H1 (cell line): Measurements from ENCODE around the gene IRX4. TPM values are rescaled to one million over a fixed set of nuclear protein-coding genes. Genes with fewer than 3 reads are reported as not detected.

Experiments used
- CTCF ChIA-PET: fragments of 300-600 bp; sonication (Branson Sonifier 250); formaldehyde crosslinking; loops from one replicate; lab custom pipeline; 2021; ENCODE audit not compliant: partially characterized antibody; lab: Charles Lee
- POLR2A ChIA-PET: fragments of 300-600 bp; sonication (Branson Sonifier 250); formaldehyde crosslinking; loops from one replicate; lab custom pipeline; 2021; ENCODE audit warnings: inconsistent platforms; ENCODE audit not compliant: partially characterized antibody; lab: Charles Lee
- DNase-seq, 2 experiments: peaks; one replicate each; pipeline versions ENCODE4 v3.0.0 to v3.0.0-alpha.2; 2010 to 2022; ENCODE audit warnings: low spot score in 2 of 2, low read depth in 1 of 2, mixed read lengths in 1 of 2
- FAIRE-seq: peaks from 2 replicates; lab custom pipeline; 2011; peaks lifted over from hg19 to GRCh38; lab: Jason Lieb, UNC
- H2AFZ ChIP-seq: 2 replicates; pipeline ENCODE4 v1.8.1; 2012; ENCODE audit warnings: low read length, inconsistent platforms
- H2AK5ac ChIP-seq: 2 replicates; pipeline ENCODE4 v1.6.1; 2013; ENCODE audit warnings: low read depth, low read length
- H2BK120ac ChIP-seq: replicated peaks from 2 replicates; pipeline ENCODE3; 2013; ENCODE audit warnings: low read depth, low read length, inconsistent platforms
- H2BK12ac ChIP-seq: 2 replicates; pipeline ENCODE4 v1.6.1; 2013; ENCODE audit warnings: low read depth, low read length
- H2BK15ac ChIP-seq: 2 replicates; pipeline ENCODE4 v1.6.1; 2013; ENCODE audit warnings: low read length
- H2BK20ac ChIP-seq: 2 replicates; pipeline ENCODE4 v1.6.1; 2013; ENCODE audit warnings: low read length
- H2BK5ac ChIP-seq: 2 replicates; pipeline ENCODE4 v1.6.1; 2013; ENCODE audit warnings: low read depth, low read length
- H3K14ac ChIP-seq: 2 replicates; pipeline ENCODE4 v1.6.1; 2013; ENCODE audit warnings: inconsistent platforms; ENCODE audit not compliant: insufficient read length
- H3K18ac ChIP-seq: 2 replicates; pipeline ENCODE4 v1.6.1; 2013; ENCODE audit warnings: low read length; ENCODE audit errors: extremely low read depth
- H3K23ac ChIP-seq: 2 replicates; pipeline ENCODE4 v1.6.1; 2013; ENCODE audit warnings: inconsistent platforms; ENCODE audit not compliant: insufficient read length
- H3K23me2 ChIP-seq: 2 replicates; pipeline ENCODE4 v1.6.1; 2013; ENCODE audit warnings: low read depth, low read length
- H3K27ac ChIP-seq: 2 replicates; pipeline ENCODE4 v1.6.1; 2011; ENCODE audit warnings: low read depth, low read length, inconsistent platforms
- H3K27me3 ChIP-seq, 4 experiments: replicated peaks in 1 of 4; 1 replicate in 1 of 4; 2 replicates in 3 of 4; pipeline versions ENCODE4 v1.6.1 to v1.8.1; 2011 to 2013; ENCODE audit warnings: low read length in 3 of 4, mild to moderate bottlenecking in 3 of 4, inconsistent platforms in 2 of 4, mixed read lengths in 2 of 4, moderate library complexity in 1 of 4; ENCODE audit not compliant: control insufficient read depth in 3 of 4, insufficient read depth in 3 of 4; ENCODE audit errors: extremely low read depth in 1 of 4
- H3K36me3 ChIP-seq, 4 experiments: 2 replicates each; pipeline versions ENCODE4 v1.6.1 to v1.8.1; 2011 to 2013; ENCODE audit warnings: mild to moderate bottlenecking in 4 of 4, low read length in 3 of 4, moderate library complexity in 2 of 4, control low read depth in 1 of 4, inconsistent platforms in 1 of 4; ENCODE audit not compliant: insufficient read depth in 4 of 4, control insufficient read depth in 2 of 4
- H3K4ac ChIP-seq: replicated peaks from 2 replicates; pipeline ENCODE3; 2013; ENCODE audit warnings: low read length, low read depth, mixed read lengths, inconsistent platforms; ENCODE audit not compliant: insufficient read length
- H3K4me1 ChIP-seq, 4 experiments: replicated peaks in 1 of 4; 1 replicate in 1 of 4; 2 replicates in 3 of 4; pipeline versions ENCODE4 v1.6.1 to v1.8.1; 2011 to 2013; ENCODE audit warnings: low read length in 3 of 4, inconsistent platforms in 2 of 4, mixed read lengths in 1 of 4; ENCODE audit not compliant: insufficient read depth in 4 of 4, control insufficient read depth in 3 of 4
- H3K4me2 ChIP-seq, 2 experiments: 2 replicates each; pipeline versions ENCODE4 v1.6.1 to v1.8.1; 2011 to 2013; ENCODE audit warnings: low read depth in 2 of 2, low read length in 2 of 2, control low read depth in 1 of 2, inconsistent platforms in 1 of 2, mild to moderate bottlenecking in 1 of 2; ENCODE audit not compliant: insufficient read depth in 1 of 2
- H3K4me3 ChIP-seq, 4 experiments: fragments of 200-600, 300-600 bp in 1 of 4; sonication (generic), shearing (Covaris generic), sonication (Bioruptor Twin) in 1 of 4; 2 replicates each; pipeline versions ENCODE4 v1.5.1 to v1.8.1; 2011 to 2016; ENCODE audit warnings: low read length in 4 of 4, low read depth in 3 of 4, control low read depth in 2 of 4, inconsistent platforms in 2 of 4, mild to moderate bottlenecking in 2 of 4, mixed read lengths in 1 of 4, moderate library complexity in 1 of 4; ENCODE audit not compliant: insufficient read depth in 2 of 4; ENCODE audit errors: extremely low read depth in 1 of 4
- H3K56ac ChIP-seq: replicated peaks from 2 replicates; pipeline ENCODE3; 2013; ENCODE audit warnings: low read depth, mild to moderate bottlenecking, mixed read lengths, low read length, inconsistent platforms; ENCODE audit not compliant: insufficient read length
- H3K79me1 ChIP-seq: 2 replicates; pipeline ENCODE4 v1.6.1; 2013; ENCODE audit warnings: low read depth, low read length, control low read depth
- H3K79me2 ChIP-seq, 2 experiments: 2 replicates each; pipeline versions ENCODE4 v1.6.1 to v1.8.1; 2012 to 2013; ENCODE audit warnings: low read length in 2 of 2, mild to moderate bottlenecking in 2 of 2, inconsistent platforms in 1 of 2; ENCODE audit not compliant: insufficient read depth in 2 of 2, control insufficient read depth in 1 of 2
- H3K9ac ChIP-seq, 4 experiments: replicated peaks in 1 of 4; 1 replicate in 1 of 4; 2 replicates in 3 of 4; pipeline versions ENCODE4 v1.6.1 to v1.8.1; 2011 to 2013; ENCODE audit warnings: low read depth in 3 of 4, low read length in 3 of 4, control low read depth in 2 of 4, mild to moderate bottlenecking in 2 of 4, moderate library complexity in 2 of 4, inconsistent platforms in 1 of 4; ENCODE audit errors: extremely low read depth in 1 of 4
- H3K9me3 ChIP-seq, 2 experiments: 2 replicates each; pipeline versions ENCODE4 v1.6.1 to v1.8.1; 2012 to 2013; ENCODE audit warnings: mild to moderate bottlenecking in 2 of 2, moderate library complexity in 2 of 2, control low read depth in 1 of 2, inconsistent platforms in 1 of 2, low read depth in 1 of 2, low read length in 1 of 2, mixed read lengths in 1 of 2; ENCODE audit not compliant: insufficient read depth in 2 of 2
- H4K20me1 ChIP-seq, 2 experiments: replicated peaks in 1 of 2; 2 replicates each; pipeline versions ENCODE3 to v1.8.1; 2011 to 2013; ENCODE audit warnings: inconsistent platforms in 2 of 2, low read length in 2 of 2, mild to moderate bottlenecking in 1 of 2; ENCODE audit not compliant: insufficient read depth in 2 of 2, control insufficient read depth in 1 of 2
- H4K5ac ChIP-seq: 2 replicates; pipeline ENCODE4 v1.6.1; 2013; ENCODE audit warnings: low read length, low read depth, mixed read lengths, inconsistent platforms; ENCODE audit not compliant: insufficient read length
- H4K8ac ChIP-seq: 2 replicates; pipeline ENCODE4 v1.8.0; 2013; ENCODE audit warnings: mild to moderate bottlenecking, moderate library complexity, low read length, inconsistent platforms; ENCODE audit not compliant: insufficient read depth; ENCODE audit errors: extremely low read depth
- H4K91ac ChIP-seq: replicated peaks from 2 replicates; pipeline ENCODE3; 2013; ENCODE audit warnings: low read length, mixed read lengths, inconsistent platforms; ENCODE audit not compliant: insufficient read length
- CHD2 ChIP-seq: IDR thresholded peaks from 2 replicates; pipeline ENCODE4 v1.6.1; 2012; ENCODE audit warnings: low read length, improper control_type of control experiment
- FOSL1 ChIP-seq: IDR thresholded peaks from 2 replicates; pipeline ENCODE4 v1.6.1; 2011; ENCODE audit warnings: mild to moderate bottlenecking, low read depth, low read length, moderate library complexity; ENCODE audit not compliant: insufficient read depth
- HDAC6 ChIP-seq: IDR thresholded peaks from one replicate; pipeline ENCODE4 v1.7.1; 2012; ENCODE audit warnings: low read depth, mild to moderate bottlenecking, inconsistent platforms, low read length, moderate library complexity
- JUND ChIP-seq: IDR thresholded peaks from 2 replicates; pipeline ENCODE4 v1.6.1; 2011; ENCODE audit warnings: mild to moderate bottlenecking, improper control_type of control experiment, low read length
- POU5F1 ChIP-seq: IDR thresholded peaks from 2 replicates; pipeline ENCODE4 v1.6.1; 2011; ENCODE audit warnings: low read depth, mild to moderate bottlenecking, low read length, moderate library complexity
- SIN3A ChIP-seq, 2 experiments: IDR thresholded peaks in 1 of 2; conservative IDR thresholded peaks in 1 of 2; 2 replicates each; pipeline ENCODE4 v1.6.1; 2011 to 2012; ENCODE audit warnings: low read length in 2 of 2, improper control_type of control experiment in 1 of 2, low read depth in 1 of 2, mild to moderate bottlenecking in 1 of 2
- SP1 ChIP-seq: IDR thresholded peaks from 2 replicates; pipeline ENCODE4 v1.6.1; 2011; ENCODE audit warnings: low read depth, low read length
- WGBS, 2 experiments: shearing (Covaris generic) in 1 of 2; methylation state at CpG; one replicate each; pipeline versions ENCODE4 v1.1.6 to v1.1.7; 2013 to 2015; ENCODE audit warnings: low lambda C conversion rate in 2 of 2, mixed read lengths in 2 of 2, inconsistent platforms in 1 of 2, low coverage in 1 of 2, missing lambda C conversion rate in 1 of 2; ENCODE audit not compliant: insufficient replicate concordance in 2 of 2, insufficient coverage in 1 of 2, insufficient read length in 1 of 2; ENCODE audit errors: extremely low coverage in 1 of 2, missing lambda C conversion rate in 1 of 2; 5-methylcytosine and 5-hydroxymethylcytosine counted together
- polyA plus RNA-seq, 7 experiments: library from polyadenylated mRNA; depleted of rRNA in 3 of 7; stranded (reverse) in 5 of 7; unstranded in 2 of 7; fragments of >200 nt in 5 of 7; fragments of 200-250 nt in 2 of 7; gene quantifications; 1 replicate in 5 of 7; 2 replicates in 1 of 7; 4 replicates in 1 of 7; pipeline versions ENCODE4 v1.2.1 to v1.2.3, GENCODE V29; 2011 to 2013; ENCODE audit warnings: missing spikeins in 2 of 7, mixed read lengths in 2 of 7
- total RNA-seq: library from RNA; stranded (reverse); fragmentation: NEBNext Ultra II Directional; extraction: Animal tissue kit (Norgen Biotek cat#: 25700); gene quantifications from 2 replicates; pipeline ENCODE4 v1.2.1, GENCODE V29; 2021
- TF ChIP-seq, protein P1 (sequence below): IDR thresholded peaks from 2 replicates; pipeline ENCODE4 v1.6.1; 2012; ENCODE audit warnings: inconsistent platforms
- TF ChIP-seq, protein P2 (sequence below), 3 experiments: IDR thresholded peaks; 1 replicate in 2 of 3; 2 replicates in 1 of 3; pipeline versions ENCODE4 v1.5.1 to v1.6.1; 2011; ENCODE audit warnings: low read length in 3 of 3, mild to moderate bottlenecking in 3 of 3, inconsistent platforms in 2 of 3, low read depth in 1 of 3, moderate library complexity in 1 of 3; ENCODE audit not compliant: insufficient read depth in 1 of 3; ENCODE audit errors: control extremely low read depth in 1 of 3

The IRX4 gene
- total and polyA plus RNA-seq, 2 of the 8 experiments (the other 6 are each of a cell fraction or from before 2014, with no cell fraction given), result 0.45 to 1.2 TPM

DNA sequence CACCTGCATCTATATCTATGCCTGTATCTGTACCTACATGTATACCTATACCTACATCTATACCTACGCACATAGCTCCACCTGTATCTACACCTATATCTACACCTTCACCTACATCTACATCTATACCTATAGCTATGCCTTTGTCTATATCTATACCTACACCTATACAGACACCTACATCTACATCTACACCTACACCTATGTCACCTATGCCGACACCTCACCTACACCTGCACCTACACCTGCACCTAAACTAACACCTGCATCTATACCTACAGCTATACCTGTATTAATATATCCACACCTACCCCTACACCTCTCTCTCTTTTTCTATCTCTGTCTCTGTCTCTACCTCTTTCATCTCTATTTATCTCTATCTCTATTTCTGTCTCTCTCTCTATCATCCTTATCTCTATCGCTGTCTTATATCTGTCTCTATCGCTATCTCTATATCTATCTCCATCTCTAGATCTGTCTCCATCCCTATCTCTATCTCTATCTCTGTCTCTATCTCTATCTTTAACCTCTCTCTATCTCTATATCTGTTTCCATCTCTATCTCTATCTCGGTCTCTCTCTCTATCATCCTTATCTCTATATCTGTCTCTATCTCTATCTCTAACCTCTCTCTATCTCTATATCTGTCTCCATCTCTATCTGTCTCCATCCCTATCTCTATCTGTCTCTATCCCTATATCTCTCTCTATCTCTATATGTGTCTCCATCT, 37.9 kb downstream of the IRX4 start:
- Histone ChIP-seq H3K27me3 (peaks cover 0 to 23% (median 12%) of the 10 kb centered on the region in 4 experiments; a peak in 6 of 7 replicates), H2AK5ac (no peak overlapping the region), H3K56ac (no peak overlapping the region), H3K9ac (no peak overlapping the region), H2BK12ac (no peak overlapping the region), H3K4ac (no peak overlapping the region), H3K36me3 (no peaks in the 10 kb centered on the region), H4K8ac (no peak overlapping the region), H3K4me1 (peaks cover 0 to 8% (median under 1%) of the 10 kb centered on the region in 4 experiments; a peak in 3 of 7 replicates), H3K14ac (no peak overlapping the region), H3K79me1 (no peaks in the 10 kb centered on the region), H2BK20ac (no peak overlapping the region), H3K27ac (no peak overlapping the region), H3K4me3 (no peak overlapping the region), H3K23me2 (no peaks in the 10 kb centered on the region; the same call in 1 of the 2 replicates), H3K23ac (no peak overlapping the region), H3K18ac (no peak overlapping the region), H2BK5ac (no peak overlapping the region), H4K20me1 (peaks cover 0 to 2% of the 10 kb centered on the region in 2 experiments)
- FAIRE-seq (no peak), DNase-seq (no peak)
- ChIA-PET CTCF (no interaction called here), POLR2A (no interaction called here)
- 91 to 100% methylated on average over 2 to 5 of the region's 5 CpGs for WGBS, 2 experiments
- TF ChIP-seq HDAC6, result no peak
- TF ChIP-seq SIN3A (conservative IDR thresholded peaks at IDR 0.05 in 1 of 2, IDR thresholded peaks at IDR 0.05 in 1 of 2; ENCODE audit: low read depth in 1 of 2, low read length in 2 of 2), result no peak
- TF ChIP-seq, protein P1, sequence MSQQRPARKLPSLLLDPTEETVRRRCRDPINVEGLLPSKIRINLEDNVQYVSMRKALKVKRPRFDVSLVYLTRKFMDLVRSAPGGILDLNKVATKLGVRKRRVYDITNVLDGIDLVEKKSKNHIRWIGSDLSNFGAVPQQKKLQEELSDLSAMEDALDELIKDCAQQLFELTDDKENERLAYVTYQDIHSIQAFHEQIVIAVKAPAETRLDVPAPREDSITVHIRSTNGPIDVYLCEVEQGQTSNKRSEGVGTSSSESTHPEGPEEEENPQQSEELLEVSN, result no peak
- TF ChIP-seq JUND, result no peak
- no peak for TF ChIP-seq FOSL1
- TF ChIP-seq, protein P2, sequence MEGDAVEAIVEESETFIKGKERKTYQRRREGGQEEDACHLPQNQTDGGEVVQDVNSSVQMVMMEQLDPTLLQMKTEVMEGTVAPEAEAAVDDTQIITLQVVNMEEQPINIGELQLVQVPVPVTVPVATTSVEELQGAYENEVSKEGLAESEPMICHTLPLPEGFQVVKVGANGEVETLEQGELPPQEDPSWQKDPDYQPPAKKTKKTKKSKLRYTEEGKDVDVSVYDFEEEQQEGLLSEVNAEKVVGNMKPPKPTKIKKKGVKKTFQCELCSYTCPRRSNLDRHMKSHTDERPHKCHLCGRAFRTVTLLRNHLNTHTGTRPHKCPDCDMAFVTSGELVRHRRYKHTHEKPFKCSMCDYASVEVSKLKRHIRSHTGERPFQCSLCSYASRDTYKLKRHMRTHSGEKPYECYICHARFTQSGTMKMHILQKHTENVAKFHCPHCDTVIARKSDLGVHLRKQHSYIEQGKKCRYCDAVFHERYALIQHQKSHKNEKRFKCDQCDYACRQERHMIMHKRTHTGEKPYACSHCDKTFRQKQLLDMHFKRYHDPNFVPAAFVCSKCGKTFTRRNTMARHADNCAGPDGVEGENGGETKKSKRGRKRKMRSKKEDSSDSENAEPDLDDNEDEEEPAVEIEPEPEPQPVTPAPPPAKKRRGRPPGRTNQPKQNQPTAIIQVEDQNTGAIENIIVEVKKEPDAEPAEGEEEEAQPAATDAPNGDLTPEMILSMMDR (IDR thresholded peaks at IDR 0.05; ENCODE audit: control extremely low read depth in 1 of 3, insufficient read depth in 1 of 3, low read depth in 1 of 3, low read length in 3 of 3), result no peak
- TF ChIP-seq SP1, result no peak
- TF ChIP-seq POU5F1, result no peak
- no peak for TF ChIP-seq CHD2
- TF ChIP-seq, all 59 proteins: peak for 0
- Histone ChIP-seq H3K4me2 (no peak overlapping the region), H2BK120ac (no peak overlapping the region), H2BK15ac (no peak overlapping the region), H3K79me2 (no peaks in the 10 kb centered on the region), H3K9me3 (no peaks in the 10 kb centered on the region), H4K5ac (no peak overlapping the region), H4K91ac (no peak overlapping the region), H2AFZ (no peak overlapping the region)
